NCI-H2107 (cell line): ENCODE measurements around the gene ZNF778.
"Not testable (repeated sequence)": the region's sequence is repeated elsewhere in the genome, so short reads cannot be mapped to it uniquely, and the experiment has no call there.

Experiments
- DNase-seq: peaks from one replicate; lab custom pipeline; 2025; lab: John Stamatoyannopoulos, UW

The ZNF778 gene

GRCh38 chr16:89183463-89183862, 34.0 kb upstream of the ZNF778 start:
- DNase-seq, result no peak

GRCh38 chr16:89183975-89184676, 33.4 kb upstream of the ZNF778 start:
- DNase-seq, result no peak

GRCh38 chr16:89184677-89184932, 32.9 kb upstream of the ZNF778 start:
- DNase-seq, result no peak

DNA sequence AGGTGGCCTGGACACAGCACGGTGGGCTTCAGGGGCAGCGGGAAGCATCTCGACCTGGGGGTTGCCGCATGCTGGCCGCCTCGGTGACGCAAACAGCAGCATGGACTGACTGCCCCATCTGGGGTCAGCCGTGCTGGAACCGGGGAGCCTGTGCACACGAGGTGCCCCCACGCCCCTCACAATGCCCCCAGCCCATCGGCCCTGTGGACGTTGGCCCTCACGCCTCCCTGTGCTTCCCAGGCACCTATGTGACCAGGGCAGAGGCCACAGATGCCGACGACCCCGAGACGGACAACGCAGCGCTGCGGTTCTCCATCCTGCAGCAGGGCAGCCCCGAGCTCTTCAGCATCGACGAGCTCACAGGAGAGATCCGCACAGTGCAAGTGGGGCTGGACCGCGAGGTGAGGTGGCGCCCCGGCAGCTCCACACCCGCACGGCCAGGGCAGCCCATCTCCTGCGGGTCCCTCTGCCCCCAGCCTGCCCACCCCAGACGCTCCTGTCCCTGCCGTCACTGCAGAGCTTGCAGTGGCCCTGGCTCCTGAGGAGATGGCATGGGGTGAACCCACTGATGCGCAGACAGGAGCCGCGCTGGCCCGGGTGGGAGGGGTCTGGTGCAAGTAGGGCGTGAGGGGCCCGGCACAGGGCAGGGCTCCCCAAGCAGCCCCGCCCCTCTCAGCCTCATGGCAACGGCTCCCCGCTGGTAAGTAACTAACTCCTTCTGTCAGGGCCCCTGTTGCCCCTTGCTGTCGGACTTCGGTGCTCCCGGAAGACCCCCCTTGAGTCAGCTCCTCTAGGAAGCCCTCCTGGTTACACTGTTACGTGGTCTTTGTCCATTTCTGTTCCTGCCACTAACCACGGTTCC, 32.3 kb upstream of the ZNF778 start:
- DNase-seq, result no peak

- DNase-seq, result not testable (repeated sequence)
Observed at GRCh38 chr16:89185887-89186592, 31.5 kb upstream of the ZNF778 start.

- not testable (repeated sequence) for DNase-seq
Observed at GRCh38 chr16:89186593-89187031, 30.9 kb upstream of the ZNF778 start.

DNA sequence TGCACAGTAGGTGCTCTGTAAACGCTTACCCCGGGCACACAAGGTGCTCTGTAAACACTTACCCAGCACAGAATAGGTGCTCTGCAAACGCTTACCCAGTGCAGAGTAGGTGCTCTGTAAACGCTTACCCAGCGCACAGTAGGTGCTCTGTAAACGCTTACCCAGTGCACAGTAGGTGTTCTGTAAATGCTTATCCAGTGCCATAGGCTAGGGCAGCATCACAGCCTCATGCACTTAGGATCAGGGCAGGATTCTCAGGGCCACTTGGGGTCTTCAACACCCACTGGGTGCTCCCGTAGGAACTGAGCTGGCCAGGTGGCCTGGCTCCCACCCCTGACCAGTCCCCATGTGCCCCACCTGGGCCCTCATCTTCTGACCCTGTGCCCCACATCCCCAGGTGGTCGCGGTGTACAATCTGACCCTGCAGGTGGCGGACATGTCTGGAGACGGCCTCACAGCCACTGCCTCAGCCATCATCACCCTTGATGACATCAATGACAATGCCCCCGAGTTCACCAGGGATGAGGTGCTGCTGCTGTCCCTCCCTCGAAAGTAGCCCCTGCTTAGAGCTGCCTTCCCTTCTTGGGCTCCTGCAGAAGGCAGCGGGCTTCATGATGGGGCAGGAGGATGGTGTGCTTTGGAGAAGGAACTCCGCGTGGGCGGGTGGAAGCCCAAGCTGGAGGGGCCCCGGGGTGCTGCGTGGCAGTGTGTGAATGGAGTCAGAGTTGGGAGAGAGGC, 30.3 kb upstream of the ZNF778 start:
- DNase-seq, result no peak

DNA sequence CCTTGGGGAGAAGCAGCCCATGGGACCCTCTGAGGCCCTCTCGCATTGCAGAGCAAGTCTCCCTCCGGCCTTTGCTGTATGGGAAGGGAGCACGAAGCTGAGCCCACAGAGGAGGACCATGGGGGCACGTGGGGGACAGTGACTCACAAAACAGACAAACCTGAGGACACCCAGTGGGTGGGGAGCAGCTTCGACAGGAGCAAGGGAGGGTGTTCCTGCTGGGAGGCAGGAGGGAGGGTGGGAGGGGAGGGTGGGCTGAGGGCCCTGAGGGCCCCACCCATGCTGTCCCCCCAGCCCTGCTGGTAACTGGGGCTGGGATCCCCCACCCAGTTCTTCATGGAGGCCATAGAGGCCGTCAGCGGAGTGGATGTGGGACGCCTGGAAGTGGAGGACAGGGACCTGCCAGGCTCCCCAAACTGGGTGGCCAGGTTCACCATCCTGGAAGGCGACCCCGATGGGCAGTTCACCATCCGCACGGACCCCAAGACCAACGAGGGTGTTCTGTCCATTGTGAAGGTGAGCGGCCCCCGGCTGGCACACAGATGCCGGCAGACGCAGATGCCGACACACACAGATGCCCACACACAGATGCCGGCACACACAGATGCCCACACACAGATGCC, 29.6 kb upstream of the ZNF778 start:
- DNase-seq, result no peak

GRCh38 chr16:89188471-89189357, 28.8 kb upstream of the ZNF778 start:
- not testable (repeated sequence) for DNase-seq

DNA sequence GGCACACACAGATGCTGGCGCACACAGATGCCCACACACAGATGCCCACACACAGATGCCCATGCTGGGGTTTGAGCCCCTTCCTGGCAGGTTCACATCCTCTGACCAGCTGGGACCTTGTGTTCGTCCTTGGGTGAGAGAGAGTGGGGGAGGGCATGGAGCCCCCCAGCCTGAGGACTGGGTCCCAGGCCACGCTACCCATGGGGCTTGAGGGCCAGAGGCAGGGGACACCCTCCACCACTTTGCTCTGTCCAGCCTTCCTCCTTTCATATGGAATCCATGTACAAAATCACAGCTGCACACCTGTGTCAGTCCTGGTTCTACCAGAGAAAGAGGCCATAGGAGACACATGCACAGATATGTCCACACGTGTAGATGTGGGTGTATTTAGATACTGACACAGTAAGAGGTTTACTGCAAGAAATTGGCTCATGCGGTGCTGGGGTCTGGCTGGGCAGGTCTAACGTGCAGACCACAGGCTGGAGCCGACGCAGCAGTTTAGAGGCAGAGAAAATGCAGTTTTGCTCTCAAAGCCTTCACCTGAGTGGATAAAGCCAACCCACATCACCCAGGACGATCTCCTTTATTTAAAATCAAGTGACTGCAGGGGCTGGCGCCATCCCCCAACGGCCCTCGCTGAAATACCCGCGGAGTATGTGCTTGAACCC, 28.0 kb upstream of the ZNF778 start:
- DNase-seq, result no peak

DNA sequence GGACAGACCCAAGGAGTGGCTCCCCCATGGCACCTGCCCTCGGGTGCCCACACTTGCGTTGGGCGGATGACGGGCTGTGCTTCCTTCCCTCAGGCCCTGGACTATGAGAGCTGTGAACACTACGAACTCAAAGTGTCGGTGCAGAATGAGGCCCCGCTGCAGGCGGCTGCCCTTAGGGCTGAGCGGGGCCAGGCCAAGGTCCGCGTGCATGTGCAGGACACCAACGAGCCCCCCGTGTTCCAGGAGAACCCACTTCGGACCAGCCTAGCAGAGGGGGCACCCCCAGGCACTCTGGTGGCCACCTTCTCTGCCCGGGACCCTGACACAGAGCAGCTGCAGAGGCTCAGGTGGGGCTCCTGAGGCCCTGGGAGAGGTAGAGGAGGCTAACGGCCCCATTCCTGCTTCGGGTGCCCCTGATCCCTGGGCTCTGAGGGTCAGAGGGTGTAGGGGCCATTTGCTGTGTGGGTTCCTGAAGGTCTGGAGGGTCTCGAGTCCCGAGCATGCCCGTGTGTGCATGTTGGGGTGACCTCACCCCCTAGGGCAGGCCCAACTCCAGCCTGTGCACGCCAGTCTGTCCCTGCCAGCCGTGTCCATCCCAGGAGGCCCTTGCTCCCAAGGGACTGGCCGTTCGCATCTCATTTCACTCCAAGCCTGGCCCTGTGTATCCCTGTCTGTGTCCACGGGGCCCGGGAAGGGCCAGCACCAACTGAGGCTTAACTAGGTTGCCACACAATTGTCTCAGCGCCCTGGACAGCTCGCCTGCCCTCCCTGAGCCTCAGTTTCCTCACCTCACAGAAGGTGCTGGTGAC, 27.1 kb upstream of the ZNF778 start:
- DNase-seq, result no peak

DNA sequence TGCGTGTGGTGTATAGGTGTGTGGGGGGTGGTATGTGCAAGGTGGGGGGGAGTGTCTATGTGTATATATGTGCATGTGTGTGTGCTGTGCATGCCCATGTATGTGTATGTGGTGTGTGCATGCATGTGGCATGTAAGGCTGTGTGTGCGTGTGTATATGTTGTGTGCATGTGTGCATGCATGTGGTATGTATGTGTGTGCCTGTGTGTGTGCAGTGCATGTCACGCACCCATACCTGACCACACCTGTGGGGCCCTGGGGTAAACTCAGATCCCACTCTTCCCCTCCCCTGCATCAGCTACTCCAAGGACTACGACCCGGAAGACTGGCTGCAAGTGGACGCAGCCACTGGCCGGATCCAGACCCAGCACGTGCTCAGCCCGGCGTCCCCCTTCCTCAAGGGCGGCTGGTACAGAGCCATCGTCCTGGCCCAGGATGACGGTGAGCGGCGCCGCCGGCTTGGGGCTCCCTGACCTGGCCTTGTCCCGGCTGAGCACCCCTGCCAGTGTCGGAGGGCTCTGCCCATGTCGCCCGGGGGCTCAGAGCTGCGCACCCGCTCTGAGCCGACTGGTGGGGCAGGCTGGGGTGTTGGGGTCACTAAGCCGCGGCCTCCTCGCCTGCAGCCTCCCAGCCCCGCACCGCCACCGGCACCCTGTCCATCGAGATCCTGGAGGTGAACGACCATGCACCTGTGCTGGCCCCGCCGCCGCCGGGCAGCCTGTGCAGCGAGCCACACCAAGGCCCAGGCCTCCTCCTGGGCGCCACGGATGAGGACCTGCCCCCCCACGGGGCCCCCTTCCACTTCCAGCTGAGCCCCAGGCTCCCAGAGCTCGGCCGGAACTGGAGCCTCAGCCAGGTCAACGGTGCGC, 26.2 kb upstream of the ZNF778 start:
- no peak for DNase-seq

DNA sequence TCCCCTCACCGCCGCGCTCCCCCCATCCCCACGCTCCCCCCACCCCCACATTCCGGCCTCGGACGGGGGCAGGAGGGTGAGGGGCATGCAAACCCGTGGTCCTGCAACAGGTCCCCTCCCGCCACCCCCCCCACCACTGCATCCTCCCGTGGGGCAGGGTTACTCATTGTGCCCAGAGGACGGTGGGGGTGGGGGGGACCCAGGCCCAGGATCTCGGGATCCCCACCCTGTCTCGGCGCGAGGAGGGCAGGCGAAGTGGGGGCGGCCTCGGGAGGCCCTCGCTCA, 25.7 kb upstream of the ZNF778 start:
- DNase-seq, result no peak

DNA sequence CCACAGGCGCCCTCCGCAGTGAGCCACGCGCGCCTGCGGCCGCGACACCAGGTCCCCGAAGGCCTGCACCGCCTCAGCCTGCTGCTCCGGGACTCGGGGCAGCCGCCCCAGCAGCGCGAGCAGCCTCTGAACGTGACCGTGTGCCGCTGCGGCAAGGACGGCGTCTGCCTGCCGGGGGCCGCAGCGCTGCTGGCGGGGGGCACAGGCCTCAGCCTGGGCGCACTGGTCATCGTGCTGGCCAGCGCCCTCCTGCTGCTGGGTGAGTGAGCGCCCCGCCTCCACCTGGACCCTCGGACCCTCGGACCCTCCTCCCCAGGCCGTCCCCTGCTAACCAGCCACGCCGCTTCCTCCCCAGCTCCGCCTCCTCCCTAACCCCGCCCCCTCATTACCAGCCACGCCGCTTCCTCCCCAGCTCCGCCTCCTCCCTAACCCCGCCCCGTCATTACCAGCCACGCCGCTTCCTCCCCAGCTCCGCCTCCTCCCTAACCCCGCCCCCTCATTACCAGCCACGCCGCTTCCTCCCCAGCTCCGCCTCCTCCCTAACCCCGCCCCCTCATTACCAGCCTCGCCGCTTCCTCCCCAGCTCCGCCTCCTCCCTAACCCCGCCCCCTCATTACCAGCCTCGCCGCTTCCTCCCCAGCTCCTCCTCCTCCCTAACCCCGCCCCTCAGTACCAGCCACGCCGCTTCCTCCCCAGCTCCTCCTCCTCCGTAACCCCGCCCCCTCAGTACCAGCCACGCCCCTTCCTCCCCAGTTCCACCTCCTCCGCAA, 25.1 kb upstream of the ZNF778 start:
- not testable (repeated sequence) for DNase-seq

DNA sequence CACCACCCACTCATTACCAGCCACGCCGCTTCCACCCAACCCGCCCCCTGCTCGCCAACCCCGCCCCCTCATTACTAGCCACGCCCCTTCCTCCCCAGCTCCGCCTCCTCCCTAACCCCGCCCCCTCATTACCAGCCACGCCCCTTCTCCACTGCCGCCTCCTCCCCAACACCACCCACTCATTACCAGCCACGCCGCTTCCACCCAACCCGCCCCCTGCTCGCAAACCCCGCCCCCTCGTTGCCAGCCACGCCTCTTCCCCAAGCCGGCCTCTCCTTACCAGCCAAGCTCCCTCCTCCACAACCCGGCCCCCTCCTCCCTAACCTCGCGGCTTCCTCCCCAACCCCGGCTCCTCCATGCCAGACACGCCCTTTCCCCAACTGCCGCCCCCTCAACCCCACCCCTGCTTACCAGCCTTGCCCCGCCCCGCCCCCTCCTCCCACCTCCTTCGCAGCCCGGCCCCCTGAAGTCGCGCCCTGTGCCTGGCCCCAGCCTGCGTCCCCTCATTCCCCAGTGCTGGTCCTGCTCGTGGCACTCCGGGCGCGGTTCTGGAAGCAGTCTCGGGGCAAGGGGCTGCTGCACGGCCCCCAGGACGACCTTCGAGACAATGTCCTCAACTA, 24.4 kb upstream of the ZNF778 start:
- DNase-seq, result no peak

DNA sequence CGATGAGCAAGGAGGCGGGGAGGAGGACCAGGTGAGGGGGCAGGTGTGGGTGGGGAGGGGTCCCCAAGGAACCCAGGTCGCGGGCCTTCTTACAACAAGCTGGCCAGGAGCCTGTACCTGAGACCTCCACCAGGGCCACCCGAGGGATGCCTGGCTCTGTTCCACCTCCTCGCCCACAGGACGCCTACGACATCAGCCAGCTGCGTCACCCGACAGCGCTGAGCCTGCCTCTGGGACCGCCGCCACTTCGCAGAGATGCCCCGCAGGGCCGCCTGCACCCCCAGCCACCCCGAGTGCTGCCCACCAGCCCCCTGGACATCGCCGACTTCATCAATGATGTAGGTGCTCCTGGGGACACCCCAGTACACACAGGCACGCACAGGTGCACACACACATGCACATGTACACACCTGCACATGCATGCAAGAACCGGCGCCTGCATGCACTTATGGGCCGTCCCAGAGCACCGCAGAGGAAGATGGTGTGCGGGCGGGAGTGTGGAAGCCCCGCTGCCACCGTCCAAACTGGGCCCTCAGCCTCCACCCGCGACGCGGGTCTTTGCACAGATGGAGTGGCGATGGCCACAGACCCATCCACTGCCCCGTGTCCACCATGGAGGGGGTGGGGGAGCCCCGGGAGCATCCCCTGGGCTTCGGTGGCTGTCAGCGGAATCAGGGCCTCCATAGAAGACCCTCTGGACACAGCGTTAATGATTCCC, 23.8 kb upstream of the ZNF778 start:
- DNase-seq, result no peak
